GM19468 (cell line): Measurements from ENCODE around the gene S100A7A.
"Not testable (repeated sequence)": the region's sequence is repeated elsewhere in the genome, so short reads cannot be mapped to it uniquely, and the experiment has no call there.

Experiments
- ATAC-seq: cut with Tn5 transposase; IDR thresholded peaks from one replicate; pipeline ENCODE4 v1.9.1; 2021; ENCODE audit warnings: mild to moderate bottlenecking, moderate library complexity, moderate number of reproducible peaks; ENCODE audit not compliant: unreplicated experiment; ENCODE audit errors: extremely low read depth

Gene S100A7A

GRCh38 chr1:153447498-153448170 lies 31.3 kb downstream of the S100A7A start:
- no peak for ATAC-seq

GRCh38 chr1:153448851-153449250 lies 32.5 kb downstream of the S100A7A start:
- not testable (repeated sequence) for ATAC-seq

GRCh38 chr1:153456396-153456795 lies 40.1 kb downstream of the S100A7A start:
- ATAC-seq: no peak

- ATAC-seq: no peak
Observed at GRCh38 chr1:153459655-153460054, 43.3 kb downstream of the S100A7A start.

GRCh38 chr1:153460551-153460950 lies 44.2 kb downstream of the S100A7A start, which contains the start of gene S100A7:
TSS of gene S100A7 (minus strand) at chr1:153460651. CDS start at chr1:153459013, 1,638 bp downstream.
- no peak for ATAC-seq

- ATAC-seq: not testable (repeated sequence)
Observed at GRCh38 chr1:153462741-153463140, 46.4 kb downstream of the S100A7A start.

- ATAC-seq: no peak
Observed at GRCh38 chr1:153465811-153466636, 49.7 kb downstream of the S100A7A start.

GRCh38 chr1:153466908-153467307 lies 50.6 kb downstream of the S100A7A start:
- ATAC-seq: no peak

- ATAC-seq: no peak
Observed at GRCh38 chr1:153470707-153471106, 54.4 kb downstream of the S100A7A start.
